ENCODE measurements around the gene HADH. TPM values are rescaled to one million over a fixed set of nuclear protein-coding genes. Genes with fewer than 3 reads are reported as not detected.
A peak's percentile ranks its signal among the peaks of the same experiment; 100 is the strongest.

HADH gene
- total RNA-seq = 71.0 and 74.3 TPM in 2 replicates
- long read RNA-seq, transcript HADH-201 (8 exons, 1,912 nt) = major isoform, 171 of 193 reads
- long read RNA-seq, partial matches to known transcripts = 16 of 193 reads
- long read RNA-seq, other reads (novel, unspliced or antisense) = 3 of 193 reads

DNA sequence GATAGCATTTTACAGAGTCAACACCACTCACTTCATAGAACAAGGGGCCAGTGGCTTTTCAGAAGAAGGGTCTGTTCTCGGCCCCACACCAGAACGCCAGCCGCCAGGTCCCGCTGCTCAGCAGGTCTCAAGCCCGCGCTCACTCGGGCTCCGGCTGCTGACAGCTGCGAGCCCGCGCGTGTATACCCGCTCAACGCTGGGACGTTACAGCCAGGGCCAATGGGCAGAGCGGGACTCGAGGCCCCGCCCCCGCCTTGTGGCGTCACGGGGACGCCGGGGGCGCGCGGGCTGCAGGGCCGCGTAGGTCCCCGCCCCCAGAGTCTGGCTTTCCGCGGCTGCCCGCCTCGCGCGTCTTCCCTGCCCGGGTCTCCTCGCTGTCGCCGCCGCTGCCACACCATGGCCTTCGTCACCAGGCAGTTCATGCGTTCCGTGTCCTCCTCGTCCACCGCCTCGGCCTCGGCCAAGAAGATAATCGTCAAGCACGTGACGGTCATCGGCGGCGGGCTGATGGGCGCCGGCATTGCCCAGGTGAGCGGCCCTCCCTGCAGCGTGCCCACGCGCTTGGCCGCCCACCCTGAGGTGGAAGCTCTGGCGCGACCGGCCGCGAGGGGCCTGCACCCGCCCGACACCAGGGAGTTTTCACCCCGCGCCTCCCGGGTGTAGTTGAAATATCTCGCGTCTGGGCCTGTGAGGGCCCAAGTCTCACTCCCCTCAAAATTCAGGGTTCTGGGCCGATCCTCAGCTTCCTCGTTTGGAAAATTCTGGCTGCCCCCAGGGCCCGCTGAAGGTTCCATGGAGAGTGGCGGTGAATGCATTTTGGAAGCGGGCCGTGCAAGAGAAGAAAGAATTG is at the start of gene HADH:
HADH (plus strand) TSS at position 353 of the 850 bp plus-strand sequence; CDS start at position 397, 44 bp downstream.
- peaks cover 41% of the 10 kb centered on the region for H3K4me1 Mint-ChIP-seq
- H3K27me3 Mint-ChIP-seq (ENCODE audit: low read depth) = no peaks in the 10 kb centered on the region
- H3K9me3 Mint-ChIP-seq = no peaks in the 10 kb centered on the region
- peak; percentile 80 for DNase-seq (ENCODE audit: low read depth, low spot score)
- H3K27ac Mint-ChIP-seq (ENCODE audit: unreplicated experiment) = peak within 1 kb of the TSS; percentile 73
- TF ChIP-seq CTCF (conservative IDR thresholded peaks at IDR 0.05) = no peak
- no peaks in the 10 kb centered on the region for H3K36me3 Mint-ChIP-seq (ENCODE audit: low read depth)
- H3K4me3 Mint-ChIP-seq = peak within 1 kb of the TSS; percentile 91

- no peak overlapping the region for H3K4me3 Mint-ChIP-seq
- no peaks in the 10 kb centered on the region for H3K27me3 Mint-ChIP-seq (ENCODE audit: low read depth)
- H3K36me3 Mint-ChIP-seq (ENCODE audit: low read depth) = peaks cover 21% of the 10 kb centered on the region
- no peaks in the 10 kb centered on the region for H3K9me3 Mint-ChIP-seq
- no peak for DNase-seq (ENCODE audit: low read depth, low spot score)
- H3K27ac Mint-ChIP-seq (ENCODE audit: unreplicated experiment) = no peak overlapping the region
- no peak for TF ChIP-seq CTCF (conservative IDR thresholded peaks at IDR 0.05)
- H3K4me1 Mint-ChIP-seq = no peaks in the 10 kb centered on the region
Observed at GRCh38 chr4:107945809-107946208, 43.9 kb upstream of the HADH start.

GRCh38 chr4:107950746-107951540 is 38.7 kb upstream of the HADH start:
- no peak for DNase-seq (ENCODE audit: low read depth, low spot score)
- no peaks in the 10 kb centered on the region for H3K4me1 Mint-ChIP-seq
- no peaks in the 10 kb centered on the region for H3K27me3 Mint-ChIP-seq (ENCODE audit: low read depth)
- H3K4me3 Mint-ChIP-seq = no peak overlapping the region
- H3K9me3 Mint-ChIP-seq = peaks cover 4% of the 10 kb centered on the region
- no peak for TF ChIP-seq CTCF (conservative IDR thresholded peaks at IDR 0.05)
- no peak overlapping the region for H3K27ac Mint-ChIP-seq (ENCODE audit: unreplicated experiment)
- H3K36me3 Mint-ChIP-seq (ENCODE audit: low read depth) = peaks cover 17% of the 10 kb centered on the region

DNA sequence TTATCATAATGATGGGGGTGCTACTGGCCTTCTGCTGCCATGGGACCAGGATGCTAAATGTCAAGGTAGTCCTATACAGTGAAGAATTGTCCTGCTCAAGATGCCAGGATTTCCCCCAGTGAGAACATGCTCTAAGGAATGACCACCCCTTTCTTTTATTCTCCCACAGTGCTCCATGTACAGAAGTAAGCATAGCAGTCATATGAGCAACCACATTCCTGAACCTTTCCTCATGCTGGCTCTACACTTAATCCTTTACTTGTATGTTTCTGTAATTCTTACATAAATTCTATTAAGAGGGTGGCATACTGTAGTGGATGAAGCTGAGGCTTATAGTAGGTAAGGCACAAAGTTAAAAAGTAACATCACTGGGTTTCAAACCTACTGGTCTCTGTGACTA is 38.1 kb upstream of the HADH start:
- peaks cover 10% of the 10 kb centered on the region for H3K9me3 Mint-ChIP-seq
- no peak overlapping the region for H3K27ac Mint-ChIP-seq (ENCODE audit: unreplicated experiment)
- H3K36me3 Mint-ChIP-seq (ENCODE audit: low read depth) = peaks cover 20% of the 10 kb centered on the region
- TF ChIP-seq CTCF (conservative IDR thresholded peaks at IDR 0.05) = no peak
- no peak for DNase-seq (ENCODE audit: low read depth, low spot score)
- H3K4me3 Mint-ChIP-seq = no peak overlapping the region
- no peaks in the 10 kb centered on the region for H3K27me3 Mint-ChIP-seq (ENCODE audit: low read depth)
- H3K4me1 Mint-ChIP-seq = no peaks in the 10 kb centered on the region

DNA sequence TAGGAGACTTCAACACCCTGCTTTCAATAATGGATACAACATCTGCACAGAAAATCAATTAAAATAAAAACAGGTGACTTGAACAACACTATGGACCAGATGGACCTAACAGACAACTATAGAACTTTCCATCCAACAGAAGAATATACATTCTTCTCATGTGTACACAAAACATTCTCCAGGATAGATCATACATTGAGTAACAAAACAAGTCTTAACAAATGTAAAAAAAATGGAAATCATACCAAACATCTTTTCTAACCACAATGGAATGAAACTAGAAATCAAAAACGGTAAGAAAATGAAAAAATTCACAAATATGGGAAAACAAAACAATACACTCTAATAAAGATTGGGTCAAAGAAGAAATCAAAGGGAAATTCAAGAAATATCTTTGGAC is 33.7 kb upstream of the HADH start:
- no peak for DNase-seq (ENCODE audit: low read depth, low spot score)
- Mint-ChIP-seq H3K27me3 (ENCODE audit: low read depth) (no peaks in the 10 kb centered on the region), H3K4me3 (no peak overlapping the region), H3K4me1 (no peaks in the 10 kb centered on the region), H3K36me3 (ENCODE audit: low read depth) (peaks cover 22% of the 10 kb centered on the region), H3K9me3 (peaks cover 17% of the 10 kb centered on the region), H3K27ac (ENCODE audit: unreplicated experiment) (no peak overlapping the region)
- no peak for TF ChIP-seq CTCF (conservative IDR thresholded peaks at IDR 0.05)
